Prostate gland (tissue), 2 donors: ENCODE measurements around the gene ITGA7.

Experiments used
- CTCF ChIP-seq, 4 experiments: fragments of 200-600 bp in 2 of 4; fragments of 450-650 bp in 2 of 4; sonication (generic) in 2 of 4; IDR thresholded peaks; 1 replicate in 3 of 4; 2 replicates in 1 of 4; pipeline ENCODE4 v1.5.1; 2016 to 2019; ENCODE audit warnings: antibody characterized with exemption in 4 of 4, mild to moderate bottlenecking in 2 of 4, moderate library complexity in 2 of 4
- POLR2A ChIP-seq: fragments of 450-650 bp; IDR thresholded peaks from one replicate; pipeline ENCODE4 v1.6.1; 2016; ENCODE audit warnings: antibody characterized with exemption, mild to moderate bottlenecking
- POLR2AphosphoS5 ChIP-seq: sonication (generic); formaldehyde crosslinking; IDR thresholded peaks from one replicate; pipeline ENCODE4 v1.6.1; 2017; ENCODE audit warnings: antibody characterized with exemption

DNA sequence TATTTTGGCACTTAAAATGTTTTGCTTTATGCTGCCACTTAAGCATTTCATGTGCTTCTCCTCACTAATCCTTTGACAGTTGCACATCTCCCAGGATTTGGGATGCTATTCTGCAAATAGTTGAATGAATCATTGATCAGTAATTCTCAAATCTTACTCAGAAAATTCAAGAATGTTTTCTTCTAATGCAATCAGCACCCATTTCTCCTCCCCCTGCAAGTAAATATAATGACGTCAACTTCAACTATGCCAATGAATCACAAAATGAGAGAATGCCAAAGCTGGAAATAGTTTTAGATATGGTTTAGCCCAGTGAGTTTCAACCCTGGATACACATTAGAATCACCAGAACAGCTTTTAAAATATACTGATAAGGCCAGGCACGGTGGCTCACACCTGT is 6.0 kb upstream of the ITGA7 start:
- no peak for TF ChIP-seq CTCF (IDR thresholded peaks at IDR 0.05)
- no peak for TF ChIP-seq POLR2A
- TF ChIP-seq POLR2AphosphoS5: no peak
